ENCODE results near the gene SUGCT.

Gene SUGCT

DNA sequence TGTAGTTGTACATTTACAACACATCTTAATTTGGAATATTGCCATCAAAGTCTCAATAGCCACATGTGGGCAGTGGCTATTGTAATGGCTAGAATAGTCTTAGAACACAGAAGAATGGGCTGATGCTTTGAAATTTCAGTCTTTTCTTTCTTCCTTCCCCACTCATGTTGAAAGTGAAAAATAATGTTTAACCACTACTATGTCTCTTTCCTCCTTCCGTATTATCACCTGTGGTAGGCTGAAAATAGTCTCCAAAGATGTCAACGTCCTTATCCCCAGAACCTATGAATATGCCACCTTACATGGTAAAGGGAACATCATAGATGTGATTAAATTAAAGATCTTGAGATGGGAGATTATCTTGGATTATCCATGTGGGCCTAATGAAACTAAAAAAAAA is 154.0 kb downstream of the SUGCT start:
- H3K9ac ChIP-seq (ENCODE audit: low read depth, low read length): no peak overlapping the region
- H3K36me3 ChIP-seq (ENCODE audit: insufficient read depth, low read length): no peaks in the 10 kb centered on the region
- no peaks in the 10 kb centered on the region for H3K4me1 ChIP-seq (ENCODE audit: insufficient read depth, low read length)
- H3K9me3 ChIP-seq (ENCODE audit: control insufficient read depth, insufficient read depth, low read length): no peaks in the 10 kb centered on the region

GRCh38 chr7:40297741-40298311 is 163.0 kb downstream of the SUGCT start:
- no peaks in the 10 kb centered on the region for H3K9me3 ChIP-seq (ENCODE audit: control insufficient read depth, insufficient read depth, low read length)
- H3K4me1 ChIP-seq (ENCODE audit: insufficient read depth, low read length): peaks cover 14% of the 10 kb centered on the region; the same call in 1 of the 2 replicates
- H3K36me3 ChIP-seq (ENCODE audit: insufficient read depth, low read length): no peaks in the 10 kb centered on the region
- no peak overlapping the region for H3K9ac ChIP-seq (ENCODE audit: low read depth, low read length)

DNA sequence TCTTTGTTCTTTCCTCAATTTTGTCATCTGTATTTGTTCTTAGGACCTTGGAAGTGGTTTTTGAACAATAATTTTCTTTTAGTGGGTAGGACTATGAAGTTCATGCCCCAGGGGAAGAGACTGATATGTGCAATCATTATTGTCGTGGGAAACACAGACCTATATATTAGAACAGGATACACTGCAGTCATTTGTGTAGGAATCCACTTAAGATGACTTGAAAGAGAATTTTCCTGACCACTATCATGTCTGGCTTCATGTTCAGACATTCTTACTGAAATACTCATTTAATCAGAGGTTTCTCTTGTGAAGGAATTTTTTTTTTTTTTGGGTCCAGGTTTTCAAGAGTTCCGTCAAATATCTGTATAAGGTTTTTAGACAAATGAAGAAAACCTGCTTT is 163.6 kb downstream of the SUGCT start:
- Histone ChIP-seq H3K9ac (ENCODE audit: low read depth, low read length) (no peak overlapping the region), H3K36me3 (ENCODE audit: insufficient read depth, low read length) (no peaks in the 10 kb centered on the region), H3K9me3 (ENCODE audit: control insufficient read depth, insufficient read depth, low read length) (no peaks in the 10 kb centered on the region), H3K4me1 (ENCODE audit: insufficient read depth, low read length) (peaks cover 14% of the 10 kb centered on the region; the same call in 1 of the 2 replicates)

- Histone ChIP-seq H3K9ac (ENCODE audit: low read depth, low read length) (no peak overlapping the region), H3K4me1 (ENCODE audit: insufficient read depth, low read length) (peaks cover 14% of the 10 kb centered on the region; the same call in 1 of the 2 replicates), H3K9me3 (ENCODE audit: control insufficient read depth, insufficient read depth, low read length) (no peaks in the 10 kb centered on the region), H3K36me3 (ENCODE audit: insufficient read depth, low read length) (no peaks in the 10 kb centered on the region)
These were observed 164.3 kb downstream of the SUGCT start for GRCh38 chr7:40299097-40299496.

DNA sequence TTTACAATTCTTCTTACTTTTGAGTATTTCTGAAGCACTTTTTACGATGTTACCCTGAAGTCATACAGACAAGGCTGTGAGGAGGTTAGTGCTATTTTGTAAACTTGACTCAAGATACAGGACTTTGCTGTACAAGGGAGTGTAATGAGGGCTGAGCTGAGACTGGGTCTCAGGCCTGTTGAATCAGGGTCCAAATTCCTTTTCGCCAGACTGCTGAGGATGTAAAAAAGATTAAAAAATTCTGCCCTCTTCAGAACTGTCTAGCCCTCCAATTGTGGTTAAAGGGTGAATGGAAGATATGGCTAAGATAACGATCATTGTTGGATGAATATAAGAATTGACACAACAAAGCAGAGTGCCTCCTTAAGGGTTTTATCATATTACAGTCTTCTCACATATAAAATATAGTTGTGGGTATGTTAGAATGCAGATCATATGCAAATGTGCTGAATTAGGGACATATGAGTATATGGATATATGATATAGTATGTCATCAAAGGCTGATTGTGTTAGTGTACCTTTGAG is 165.4 kb downstream of the SUGCT start:
- 0 out of 2 replicates have a peak, but pooled peaks cover 2% of the 10 kb centered on the region for H3K9me3 ChIP-seq (ENCODE audit: control insufficient read depth, insufficient read depth, low read length)
- H3K36me3 ChIP-seq (ENCODE audit: insufficient read depth, low read length): no peaks in the 10 kb centered on the region
- H3K4me1 ChIP-seq (ENCODE audit: insufficient read depth, low read length): peaks cover 14% of the 10 kb centered on the region; the same call in 1 of the 2 replicates
- H3K9ac ChIP-seq (ENCODE audit: low read depth, low read length): no peak overlapping the region

DNA sequence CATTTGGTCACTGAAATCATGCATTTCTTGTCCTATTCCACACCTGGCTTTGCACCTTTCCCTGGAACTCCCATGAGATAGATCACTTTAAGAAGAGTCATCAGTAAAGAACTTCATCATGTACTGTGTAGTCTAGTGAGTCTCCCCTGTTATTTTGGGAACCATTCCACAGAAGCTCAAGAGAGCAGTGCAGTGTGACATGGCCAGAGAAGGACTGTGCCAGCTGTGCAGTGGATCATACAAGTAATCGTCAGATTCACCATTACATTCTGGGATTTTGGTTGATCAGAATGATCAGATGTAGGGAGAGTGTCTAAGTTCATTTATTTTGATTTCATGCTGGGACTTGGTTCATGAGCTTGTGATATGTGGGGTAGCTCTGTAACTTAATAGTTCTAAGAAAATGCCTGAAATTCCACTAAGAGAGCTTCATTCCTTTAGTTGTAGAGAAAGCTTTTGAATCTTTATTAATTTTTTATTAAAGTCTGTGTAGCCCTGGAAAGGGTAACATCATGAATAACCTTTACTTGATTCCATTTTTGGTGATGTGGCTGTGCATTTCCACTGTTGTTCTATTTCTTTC is 166.8 kb downstream of the SUGCT start:
- Histone ChIP-seq H3K36me3 (ENCODE audit: insufficient read depth, low read length) (no peaks in the 10 kb centered on the region), H3K4me1 (ENCODE audit: insufficient read depth, low read length) (peaks cover 14% of the 10 kb centered on the region; the same call in 1 of the 2 replicates), H3K9me3 (ENCODE audit: control insufficient read depth, insufficient read depth, low read length) (0 out of 2 replicates have a peak, but pooled peaks cover 2% of the 10 kb centered on the region), H3K9ac (ENCODE audit: low read depth, low read length) (no peak overlapping the region)

DNA sequence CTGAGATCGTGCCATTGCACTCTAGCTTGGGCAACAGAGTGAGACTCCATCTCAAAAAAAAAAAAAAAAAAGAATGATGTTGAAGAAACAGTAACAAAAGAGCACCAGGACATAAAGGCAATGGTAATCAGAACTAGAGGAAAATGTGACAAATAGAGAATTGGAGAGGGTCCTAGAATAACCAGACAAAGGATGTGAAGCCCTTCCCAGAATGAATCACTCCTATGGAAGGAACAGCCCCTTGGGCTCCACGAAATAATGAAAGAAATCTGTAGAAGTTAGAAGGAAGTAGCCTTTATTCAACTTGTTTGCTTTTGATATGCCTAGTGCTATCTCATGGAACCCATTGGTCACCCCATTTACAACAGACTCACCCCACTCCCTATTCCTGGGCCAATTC is 169.2 kb downstream of the SUGCT start:
- 0 out of 2 replicates have a peak, but pooled peaks cover 4% of the 10 kb centered on the region for H3K4me1 ChIP-seq (ENCODE audit: insufficient read depth, low read length)
- no peak overlapping the region for H3K9ac ChIP-seq (ENCODE audit: low read depth, low read length)
- 0 out of 2 replicates have a peak, but pooled peaks cover 2% of the 10 kb centered on the region for H3K9me3 ChIP-seq (ENCODE audit: control insufficient read depth, insufficient read depth, low read length)
- H3K36me3 ChIP-seq (ENCODE audit: insufficient read depth, low read length): no peaks in the 10 kb centered on the region

- Histone ChIP-seq H3K4me1 (ENCODE audit: insufficient read depth, low read length) (no peaks in the 10 kb centered on the region), H3K9me3 (ENCODE audit: control insufficient read depth, insufficient read depth, low read length) (0 out of 2 replicates have a peak, but pooled peaks cover 2% of the 10 kb centered on the region), H3K9ac (ENCODE audit: low read depth, low read length) (no peak overlapping the region), H3K36me3 (ENCODE audit: insufficient read depth, low read length) (no peaks in the 10 kb centered on the region)
These were observed 170.4 kb downstream of the SUGCT start for GRCh38 chr7:40305229-40305628.

GRCh38 chr7:40306025-40306424 is 171.2 kb downstream of the SUGCT start:
- Histone ChIP-seq H3K36me3 (ENCODE audit: insufficient read depth, low read length) (no peaks in the 10 kb centered on the region), H3K9ac (ENCODE audit: low read depth, low read length) (no peak overlapping the region), H3K4me1 (ENCODE audit: insufficient read depth, low read length) (no peaks in the 10 kb centered on the region), H3K9me3 (ENCODE audit: control insufficient read depth, insufficient read depth, low read length) (0 out of 2 replicates have a peak, but pooled peaks cover 2% of the 10 kb centered on the region)

- Histone ChIP-seq H3K9ac (ENCODE audit: low read depth, low read length) (no peak overlapping the region), H3K4me1 (ENCODE audit: insufficient read depth, low read length) (no peaks in the 10 kb centered on the region), H3K9me3 (ENCODE audit: control insufficient read depth, insufficient read depth, low read length) (0 out of 2 replicates have a peak, but pooled peaks cover 2% of the 10 kb centered on the region), H3K36me3 (ENCODE audit: insufficient read depth, low read length) (no peaks in the 10 kb centered on the region)
These were observed 171.8 kb downstream of the SUGCT start for GRCh38 chr7:40306596-40306995.

- no peak overlapping the region for H3K9ac ChIP-seq (ENCODE audit: low read depth, low read length)
- H3K36me3 ChIP-seq (ENCODE audit: insufficient read depth, low read length): no peaks in the 10 kb centered on the region
- H3K9me3 ChIP-seq (ENCODE audit: control insufficient read depth, insufficient read depth, low read length): 0 out of 2 replicates have a peak, but pooled peaks cover under 1% of the 10 kb centered on the region
- H3K4me1 ChIP-seq (ENCODE audit: insufficient read depth, low read length): no peaks in the 10 kb centered on the region
These were observed 175.5 kb downstream of the SUGCT start for GRCh38 chr7:40310258-40310657.

GRCh38 chr7:40311307-40311706 is 176.5 kb downstream of the SUGCT start:
- Histone ChIP-seq H3K9ac (ENCODE audit: low read depth, low read length) (no peak overlapping the region), H3K36me3 (ENCODE audit: insufficient read depth, low read length) (no peaks in the 10 kb centered on the region)

DNA sequence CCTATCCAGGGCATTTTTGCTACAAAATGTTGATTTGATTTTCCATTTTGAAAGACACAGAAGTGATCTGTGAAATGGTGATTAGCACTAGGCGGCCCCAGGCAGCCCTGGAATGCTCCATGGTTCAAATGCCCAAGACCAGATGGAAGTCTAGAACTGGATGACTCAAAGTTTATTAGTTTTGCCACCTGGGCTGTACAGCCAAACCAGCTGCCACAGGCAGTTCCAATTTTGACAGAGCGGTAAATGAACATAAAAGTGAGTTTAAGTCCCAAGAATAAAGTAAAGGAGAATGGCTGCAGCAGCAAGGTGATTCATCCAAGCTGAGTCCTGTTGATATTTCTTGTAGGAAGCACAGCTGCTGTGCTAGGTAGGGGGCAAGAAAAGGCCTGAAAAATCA is 180.5 kb downstream of the SUGCT start:
- no peaks in the 10 kb centered on the region for H3K9me3 ChIP-seq (ENCODE audit: control insufficient read depth, insufficient read depth, low read length)

More at GRCh38 chr7:40311307-40311706, 176.5 kb downstream of the SUGCT start:
- H3K4me1 ChIP-seq (ENCODE audit: insufficient read depth, low read length): no peaks in the 10 kb centered on the region
- no peaks in the 10 kb centered on the region for H3K9me3 ChIP-seq (ENCODE audit: control insufficient read depth, insufficient read depth, low read length)

DNA sequence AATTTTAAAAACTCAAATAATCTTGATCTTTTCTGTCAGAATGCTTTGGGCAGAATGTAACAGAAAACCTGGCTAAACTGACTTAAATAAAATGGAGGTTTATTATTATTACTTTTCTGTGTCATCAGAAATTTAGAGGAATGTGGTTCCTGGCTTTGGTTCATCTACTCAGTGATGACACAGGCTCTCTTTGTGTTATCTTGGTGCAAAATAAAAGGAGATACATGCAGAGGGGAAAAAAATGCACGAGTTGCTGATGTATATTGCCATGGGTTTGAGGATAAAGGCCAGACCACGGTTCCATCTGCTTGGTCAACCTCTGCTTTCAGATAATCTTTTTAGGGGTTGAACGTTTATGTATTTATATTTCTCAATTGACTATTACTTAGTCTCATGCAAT is 181.4 kb downstream of the SUGCT start:
- Histone ChIP-seq H3K36me3 (ENCODE audit: insufficient read depth, low read length) (no peaks in the 10 kb centered on the region), H3K9ac (ENCODE audit: low read depth, low read length) (no peak overlapping the region), H3K4me1 (ENCODE audit: insufficient read depth, low read length) (no peaks in the 10 kb centered on the region), H3K9me3 (ENCODE audit: control insufficient read depth, insufficient read depth, low read length) (no peaks in the 10 kb centered on the region)

More for the DNA sequence above, 180.5 kb downstream of the SUGCT start:
- H3K4me1 ChIP-seq (ENCODE audit: insufficient read depth, low read length): no peaks in the 10 kb centered on the region
- no peak overlapping the region for H3K9ac ChIP-seq (ENCODE audit: low read depth, low read length)
- H3K36me3 ChIP-seq (ENCODE audit: insufficient read depth, low read length): no peaks in the 10 kb centered on the region

DNA sequence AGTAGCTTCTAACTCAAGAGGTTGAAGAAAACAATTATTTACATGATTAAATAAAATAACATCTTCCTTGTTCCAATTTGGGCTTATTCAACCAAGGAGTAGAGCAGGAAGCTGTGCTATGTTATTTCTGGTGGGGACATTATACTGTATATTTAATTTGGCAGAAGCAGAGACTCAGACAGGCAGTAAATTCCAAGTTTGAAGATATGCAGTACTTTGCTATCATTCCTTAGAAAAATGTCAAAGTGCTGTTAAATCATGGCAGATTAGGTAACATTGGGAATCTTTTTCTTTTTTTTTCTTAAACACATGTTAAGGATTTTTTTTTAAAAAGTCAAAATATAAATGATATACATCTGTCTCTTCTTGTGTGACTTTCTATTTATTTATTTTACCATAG is 190.1 kb downstream of the SUGCT start:
- no peaks in the 10 kb centered on the region for H3K9me3 ChIP-seq (ENCODE audit: control insufficient read depth, insufficient read depth, low read length)
- no peaks in the 10 kb centered on the region for H3K36me3 ChIP-seq (ENCODE audit: insufficient read depth, low read length)
- peaks cover 4% of the 10 kb centered on the region; the same call in 1 of the 2 replicates for H3K4me1 ChIP-seq (ENCODE audit: insufficient read depth, low read length)
- no peak overlapping the region for H3K9ac ChIP-seq (ENCODE audit: low read depth, low read length)
